HG02970 (cell line): ENCODE measurements around the gene AP4M1.

Source experiments
- ATAC-seq: cut with Tn5 transposase; IDR thresholded peaks from one replicate; pipeline ENCODE4 v1.9.1; 2021; ENCODE audit warnings: mild to moderate bottlenecking, moderate library complexity, moderate number of reproducible peaks; ENCODE audit not compliant: unreplicated experiment, low FRiP score

The AP4M1 gene

GRCh38 chr7:100085515-100085914 is 15.9 kb upstream of the AP4M1 start:
- no peak for ATAC-seq

- no peak for ATAC-seq
These were observed 14.2 kb upstream of the AP4M1 start for GRCh38 chr7:100087055-100087750.

GRCh38 chr7:100088095-100088620 is 13.3 kb upstream of the AP4M1 start:
- ATAC-seq = no peak

GRCh38 chr7:100088621-100089457 is 12.6 kb upstream of the AP4M1 start, which contains the start of gene COPS6:
Gene COPS6, plus strand, starts transcription at chr7:100088969. Its CDS starts 22 bp downstream, at chr7:100088991.
- peak; percentile 47 for ATAC-seq

- ATAC-seq = no peak
These were observed 11.8 kb upstream of the AP4M1 start for GRCh38 chr7:100089458-100090196.

- no peak for ATAC-seq
These were observed 10.7 kb upstream of the AP4M1 start for GRCh38 chr7:100090527-100091410.

- no peak for ATAC-seq
These were observed 9.8 kb upstream of the AP4M1 start for GRCh38 chr7:100091411-100092181.

GRCh38 chr7:100093054-100093453 is 8.4 kb upstream of the AP4M1 start:
- ATAC-seq = no peak

- no peak for ATAC-seq
These were observed 7.9 kb upstream of the AP4M1 start for GRCh38 chr7:100093498-100093897.

GRCh38 chr7:100093925-100094486 is 7.4 kb upstream of the AP4M1 start:
- no peak for ATAC-seq

- ATAC-seq = no peak
These were observed 6.2 kb upstream of the AP4M1 start for GRCh38 chr7:100095289-100095688.

- ATAC-seq = no peak
These were observed 5.7 kb upstream of the AP4M1 start for GRCh38 chr7:100095704-100096103.

- ATAC-seq = no peak
These were observed 2.5 kb upstream of the AP4M1 start for GRCh38 chr7:100098913-100099312.

- ATAC-seq = no peak
These were observed 2.0 kb upstream of the AP4M1 start for GRCh38 chr7:100099452-100099851.

- peak; percentile 64 for ATAC-seq
These were observed 925 bp upstream of the AP4M1 start for GRCh38 chr7:100100420-100101015.

GRCh38 chr7:100102950-100103840 is 1.8 kb downstream of the AP4M1 start:
- no peak for ATAC-seq

- no peak for ATAC-seq
These were observed 4.1 kb downstream of the AP4M1 start for GRCh38 chr7:100105534-100105933.
